ENCODE results near the gene SLC6A7.

Gene SLC6A7

GRCh38 chr5:150156027-150156368 lies 33.9 kb upstream of the SLC6A7 start:
- no peak for DNase-seq

DNA sequence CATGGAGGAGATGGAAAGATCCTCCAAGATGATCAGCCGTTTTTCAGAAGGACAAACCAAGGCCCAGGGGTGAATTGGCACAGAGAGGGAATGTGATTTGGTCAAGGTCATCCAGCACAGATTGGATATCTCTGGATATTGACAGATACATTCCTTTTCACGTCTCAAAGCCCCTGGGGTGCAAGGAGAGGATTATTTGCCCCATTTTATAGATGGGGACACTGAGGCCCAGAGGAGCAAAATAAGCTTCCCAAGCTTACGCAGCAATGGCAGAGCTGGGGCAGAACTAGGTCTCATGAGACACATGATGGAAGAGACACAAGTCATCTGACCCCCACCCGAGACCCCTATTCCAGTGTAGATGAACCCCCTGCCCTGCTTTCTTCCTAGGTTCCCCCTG lies 33.3 kb upstream of the SLC6A7 start:
- no peak for DNase-seq

- DNase-seq: no peak
Measured at GRCh38 chr5:150157168-150157567, 32.7 kb upstream of the SLC6A7 start.

- DNase-seq: no peak
Measured at GRCh38 chr5:150158170-150158949, 31.5 kb upstream of the SLC6A7 start.

DNA sequence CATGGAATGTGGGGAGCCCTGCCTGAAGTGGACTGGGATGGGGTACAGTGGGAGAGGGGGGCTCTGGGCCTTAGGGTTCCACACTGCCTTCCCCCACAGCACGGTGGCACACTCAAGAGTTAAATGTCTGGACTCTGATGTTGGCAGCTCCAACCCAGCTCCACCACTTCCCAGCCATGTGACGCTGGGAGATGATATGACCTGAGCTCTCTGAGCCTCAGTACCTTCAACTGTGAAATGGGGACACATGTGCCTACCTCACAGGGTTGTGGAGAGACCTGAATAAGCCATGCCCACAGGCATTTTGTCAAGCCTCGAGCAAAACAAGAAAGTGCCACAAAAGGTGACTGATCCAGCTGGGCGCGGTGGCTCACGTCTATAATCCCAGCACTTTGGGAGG lies 30.8 kb upstream of the SLC6A7 start:
- no peak for DNase-seq

DNA sequence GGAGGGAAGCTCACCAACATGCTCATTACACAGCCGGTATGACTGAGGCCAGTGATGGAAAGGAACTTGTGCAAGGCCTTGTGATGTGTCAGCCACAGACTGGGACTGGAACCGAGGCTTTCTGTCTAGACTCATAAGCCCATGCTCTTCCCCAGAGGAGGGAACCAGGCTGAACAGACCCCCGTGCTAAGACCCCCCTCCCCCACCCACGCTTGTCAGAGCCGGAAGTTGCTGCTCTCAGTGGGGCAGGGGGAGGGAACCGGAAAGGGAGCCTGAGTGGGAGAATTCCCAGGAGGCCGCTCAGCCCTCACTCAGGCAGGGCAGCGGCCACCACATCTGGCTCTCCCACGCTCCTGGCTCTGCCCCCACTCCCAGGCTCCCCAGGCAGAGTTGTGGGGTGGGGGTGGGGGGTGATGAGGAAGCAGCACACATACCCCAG lies 30.1 kb upstream of the SLC6A7 start:
- no peak for DNase-seq

GRCh38 chr5:150160448-150161081 lies 29.3 kb upstream of the SLC6A7 start:
- no peak for DNase-seq

GRCh38 chr5:150161242-150162141 lies 28.4 kb upstream of the SLC6A7 start:
- no peak for DNase-seq

- DNase-seq: no peak
Measured at GRCh38 chr5:150162142-150162513, 27.7 kb upstream of the SLC6A7 start.

DNA sequence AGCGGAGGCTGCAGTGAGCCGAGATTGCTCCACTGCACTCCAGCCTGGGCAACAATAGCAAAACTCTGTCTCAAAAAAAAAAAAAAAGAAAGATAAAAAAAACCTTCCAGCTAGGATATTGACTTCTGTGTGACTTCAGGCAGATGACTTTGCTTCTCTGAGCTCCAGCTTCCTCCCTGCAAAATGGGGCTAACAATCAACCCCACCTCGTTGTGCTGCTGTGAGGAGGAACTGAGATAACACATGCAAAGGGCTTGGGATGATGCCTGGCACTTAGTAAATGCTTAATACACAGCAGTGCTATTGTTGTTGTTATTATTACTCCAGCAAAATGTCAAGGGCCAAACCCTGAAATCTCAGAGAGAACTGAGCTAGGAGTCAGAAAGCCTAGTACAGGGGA lies 26.8 kb upstream of the SLC6A7 start:
- no peak for DNase-seq

- DNase-seq: no peak
Measured at GRCh38 chr5:150163547-150164059, 26.3 kb upstream of the SLC6A7 start.

DNA sequence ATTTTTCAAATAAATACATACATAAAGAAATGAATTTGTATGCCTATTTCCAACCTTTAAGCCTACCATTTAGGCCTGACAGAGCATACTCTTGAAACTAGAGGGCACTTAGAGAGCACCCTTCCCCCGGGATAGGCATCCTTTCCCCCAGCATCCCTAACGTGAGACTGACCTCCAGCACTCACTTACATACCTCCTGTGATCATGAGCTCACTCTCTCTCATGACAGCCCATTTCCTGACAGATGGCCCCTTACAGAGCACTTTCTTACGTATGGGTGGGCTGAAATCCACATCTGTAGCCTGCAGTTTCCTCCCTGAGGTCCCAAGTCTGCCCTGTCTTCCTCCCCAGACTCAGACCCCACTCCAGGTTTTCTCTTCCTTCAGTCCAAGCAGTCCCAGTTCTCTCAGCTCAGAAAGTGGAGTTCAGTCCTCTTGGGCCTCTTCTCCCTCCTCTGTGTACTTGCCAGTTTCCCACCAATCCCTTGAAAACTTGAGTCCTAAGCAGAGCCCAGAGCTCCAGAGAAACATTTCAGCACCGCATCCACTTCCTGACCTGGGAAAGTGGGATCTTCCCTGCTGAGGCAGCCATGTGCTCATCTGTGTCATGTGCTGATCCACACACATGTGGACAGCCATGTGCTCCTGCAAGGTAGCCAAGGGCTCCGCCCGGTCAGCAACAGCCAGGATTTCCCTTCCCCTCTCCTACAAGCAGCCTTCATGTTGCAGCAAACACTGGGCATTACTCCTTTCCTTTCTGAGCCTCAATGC lies 25.5 kb upstream of the SLC6A7 start:
- DNase-seq: no peak

DNA sequence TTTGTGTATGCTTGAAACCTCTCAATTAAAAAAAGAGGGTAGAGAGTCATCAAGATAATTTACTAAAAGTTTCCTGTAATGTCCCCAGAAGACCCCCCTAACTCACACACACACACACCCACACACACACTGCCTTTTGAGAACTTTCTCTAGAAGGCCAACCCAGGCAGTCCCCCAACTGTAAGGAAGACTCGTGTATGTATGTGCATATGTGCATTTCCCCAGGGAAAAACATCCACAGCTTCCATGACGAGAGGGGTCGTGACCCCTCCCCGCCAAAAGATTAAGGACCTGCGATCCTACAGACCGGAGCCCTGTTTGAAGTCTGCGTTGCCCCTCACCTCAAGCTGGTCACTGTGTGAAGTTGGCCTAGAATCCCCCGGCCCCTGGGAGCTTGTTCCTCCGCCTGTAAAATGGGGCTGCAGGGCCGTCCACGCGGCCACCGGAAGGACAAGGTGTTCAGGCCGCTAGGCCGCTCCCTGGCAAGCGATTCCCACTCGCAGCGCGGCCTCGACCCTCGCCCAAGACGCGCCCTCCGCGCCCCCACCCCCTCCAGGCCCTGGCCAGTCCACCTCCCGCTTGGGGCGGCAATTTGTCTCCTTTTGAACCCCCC lies 23.7 kb upstream of the SLC6A7 start:
- DNase-seq: no peak

- DNase-seq: no peak
Measured at GRCh38 chr5:150166650-150167511, 23.0 kb upstream of the SLC6A7 start, which contains the start of gene CDX1. TSS of gene CDX1 (plus strand) at chr5:150166778. CDS start at chr5:150166877, 99 bp downstream.

GRCh38 chr5:150167512-150167850 lies 22.4 kb upstream of the SLC6A7 start:
- DNase-seq: no peak

- DNase-seq: no peak
Measured at GRCh38 chr5:150167908-150168307, 22.0 kb upstream of the SLC6A7 start.

- DNase-seq: no peak
Measured at GRCh38 chr5:150168864-150169263, 21.0 kb upstream of the SLC6A7 start.

DNA sequence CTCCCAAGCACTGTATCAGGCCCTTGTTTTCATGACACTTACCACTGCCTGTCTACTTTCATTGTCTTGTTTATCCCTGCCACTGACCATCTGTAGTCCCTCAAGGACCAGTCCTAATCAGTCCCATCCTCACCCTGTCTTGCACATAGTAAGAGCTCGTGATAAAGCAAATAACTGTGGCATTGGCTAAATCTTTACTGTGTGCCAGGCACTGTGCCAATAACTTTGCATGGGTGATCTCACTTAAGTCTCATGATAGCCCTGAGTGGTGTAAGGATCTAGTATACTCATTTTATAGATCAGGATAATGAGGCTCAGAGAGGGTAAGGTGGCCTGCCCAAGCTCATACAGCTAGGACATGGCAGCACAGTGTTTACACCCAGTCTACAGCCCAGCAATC lies 17.7 kb upstream of the SLC6A7 start:
- DNase-seq: no peak

- no peak for DNase-seq
Measured at GRCh38 chr5:150172556-150172955, 17.3 kb upstream of the SLC6A7 start.

DNA sequence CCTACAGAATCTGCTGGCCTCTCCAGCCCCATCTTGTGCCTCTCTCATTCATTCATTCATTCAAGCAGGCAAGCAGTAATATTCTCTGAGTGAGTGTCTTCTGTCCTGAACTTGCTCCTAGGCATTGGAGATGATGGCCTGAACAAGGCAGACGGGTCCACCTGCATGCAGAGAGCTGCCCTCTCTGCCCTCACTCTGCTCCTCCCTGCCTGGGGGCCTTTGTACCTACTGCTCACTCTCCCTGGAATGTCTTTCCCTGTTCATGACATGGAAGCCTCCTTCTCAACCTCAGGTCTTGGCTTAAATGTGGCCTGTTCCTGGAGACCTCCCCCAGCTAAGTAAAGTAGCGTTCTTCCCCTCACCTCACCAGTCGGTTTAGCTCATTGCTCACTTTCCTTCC lies 16.7 kb upstream of the SLC6A7 start:
- DNase-seq: no peak

DNA sequence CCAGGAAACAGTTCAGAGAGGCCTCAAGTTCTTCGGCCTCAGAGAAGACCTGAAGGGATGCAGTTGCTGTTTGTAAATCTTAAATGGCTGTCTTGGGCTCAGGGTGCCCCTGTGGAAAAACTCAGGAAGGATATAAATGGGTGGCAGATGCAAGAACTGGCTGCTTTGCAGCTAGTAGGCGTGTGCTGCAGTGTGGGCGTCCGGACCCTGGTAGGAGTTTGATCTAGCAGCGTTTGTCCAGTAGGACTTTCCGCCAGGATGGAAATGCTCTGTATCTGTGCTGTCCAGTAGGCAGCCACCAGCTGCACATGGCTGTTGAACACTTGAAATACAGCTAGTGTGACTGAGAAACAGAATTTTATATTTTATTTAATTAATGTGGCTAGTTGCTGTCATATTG lies 15.6 kb upstream of the SLC6A7 start:
- no peak for DNase-seq

Measured in DMS79 (cell line).